Measurements from ENCODE around the gene SLC9A3.
"Not testable (repeated sequence)": the region's sequence is repeated elsewhere in the genome, so short reads cannot be mapped to it uniquely, and the experiment has no call there.

The SLC9A3 gene

DNA sequence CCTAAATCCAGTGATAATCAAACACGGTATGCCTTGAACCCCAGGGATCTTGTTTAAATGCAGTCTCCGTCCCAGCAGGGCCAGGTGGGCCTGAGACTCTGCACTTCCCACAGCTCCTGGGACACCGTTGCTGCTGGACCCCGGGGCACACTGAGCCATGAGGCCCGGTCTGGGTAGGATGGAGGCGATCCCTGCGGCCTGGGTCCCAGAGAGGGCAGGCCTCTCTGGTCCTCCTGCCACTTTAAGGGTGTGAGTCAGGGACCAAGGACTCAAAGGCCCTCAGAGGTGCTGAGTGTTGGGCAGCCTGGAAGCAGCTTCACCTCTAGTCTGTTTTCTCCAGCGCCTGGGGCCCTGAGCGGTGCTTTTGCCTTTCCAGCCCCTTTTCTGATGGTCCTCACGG lies 34.1 kb upstream of the SLC9A3 start:
- Histone ChIP-seq H3K27ac (ENCODE audit: extremely low read depth, low read depth, low read length) (no peak overlapping the region), H3K4me1 (ENCODE audit: control insufficient read depth, insufficient read depth, low read length) (no peaks in the 10 kb centered on the region), H3K36me3 (ENCODE audit: control insufficient read depth in 2 of 2, insufficient read depth in 1 of 2, low read length in 2 of 2) (no peaks in the 10 kb centered on the region), H3K9me3 (ENCODE audit: control insufficient read depth, insufficient read depth, low read depth, low read length) (no peaks in the 10 kb centered on the region), H3K4me3 (ENCODE audit: low read depth, low read length) (no peak overlapping the region)
- CTCF ChIA-PET: no interaction called here
- POLR2A ChIA-PET: no interaction called here
- TF ChIP-seq IKZF3 (tag by site-specific recombination; IDR thresholded peaks at IDR 0.05) (no peak), ZNF112 (tag by site-specific recombination; IDR thresholded peaks at IDR 0.05) (no peak), ZNF184 (tag by site-specific recombination; IDR thresholded peaks at IDR 0.05) (no peak), SP7 (tag by site-specific recombination; IDR thresholded peaks at IDR 0.05) (no peak), ZNF239 (tag by site-specific recombination; IDR thresholded peaks at IDR 0.05) (no peak), ZNF670 (tag by site-specific recombination; IDR thresholded peaks at IDR 0.05; ENCODE audit: low read depth) (no peak), ZNF707 (tag by site-specific recombination; IDR thresholded peaks at IDR 0.05) (no peak), ZNF416 (tag by site-specific recombination; IDR thresholded peaks at IDR 0.05) (no peak)
- TF ChIP-seq, protein P1, sequence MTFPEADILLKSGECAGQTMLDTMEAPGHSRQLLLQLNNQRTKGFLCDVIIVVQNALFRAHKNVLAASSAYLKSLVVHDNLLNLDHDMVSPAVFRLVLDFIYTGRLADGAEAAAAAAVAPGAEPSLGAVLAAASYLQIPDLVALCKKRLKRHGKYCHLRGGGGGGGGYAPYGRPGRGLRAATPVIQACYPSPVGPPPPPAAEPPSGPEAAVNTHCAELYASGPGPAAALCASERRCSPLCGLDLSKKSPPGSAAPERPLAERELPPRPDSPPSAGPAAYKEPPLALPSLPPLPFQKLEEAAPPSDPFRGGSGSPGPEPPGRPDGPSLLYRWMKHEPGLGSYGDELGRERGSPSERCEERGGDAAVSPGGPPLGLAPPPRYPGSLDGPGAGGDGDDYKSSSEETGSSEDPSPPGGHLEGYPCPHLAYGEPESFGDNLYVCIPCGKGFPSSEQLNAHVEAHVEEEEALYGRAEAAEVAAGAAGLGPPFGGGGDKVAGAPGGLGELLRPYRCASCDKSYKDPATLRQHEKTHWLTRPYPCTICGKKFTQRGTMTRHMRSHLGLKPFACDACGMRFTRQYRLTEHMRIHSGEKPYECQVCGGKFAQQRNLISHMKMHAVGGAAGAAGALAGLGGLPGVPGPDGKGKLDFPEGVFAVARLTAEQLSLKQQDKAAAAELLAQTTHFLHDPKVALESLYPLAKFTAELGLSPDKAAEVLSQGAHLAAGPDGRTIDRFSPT (tag by site-specific recombination; IDR thresholded peaks at IDR 0.05): no peak

DNA sequence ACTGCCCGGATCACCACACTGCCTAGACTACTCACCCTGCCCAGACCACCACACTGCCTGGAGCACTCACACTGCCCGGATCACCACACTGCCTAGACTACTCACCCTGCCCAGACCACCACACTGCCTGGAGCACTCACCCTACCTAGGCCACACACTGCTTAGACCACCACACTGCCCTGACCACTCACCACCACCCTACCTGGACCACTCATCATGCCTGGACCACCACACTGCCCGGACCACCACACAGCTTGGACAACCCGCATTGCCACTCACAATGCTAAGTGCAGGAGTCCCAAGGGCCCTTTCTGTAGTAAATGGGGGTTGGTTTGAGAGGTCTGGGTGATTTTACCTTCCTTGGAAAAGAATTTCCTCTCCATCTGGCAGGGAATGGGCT lies 33.7 kb upstream of the SLC9A3 start:
- peak; percentile 88 for TF ChIP-seq ZNF223 (tag by site-specific recombination; IDR thresholded peaks at IDR 0.05)
- POLR2A ChIA-PET; H3K4me1 ChIP-seq (ENCODE audit: control insufficient read depth, insufficient read depth, low read length); H3K36me3 ChIP-seq (ENCODE audit: control insufficient read depth in 2 of 2, insufficient read depth in 1 of 2, low read length in 2 of 2); H3K4me3 ChIP-seq (ENCODE audit: low read depth, low read length); CTCF ChIA-PET; H3K27ac ChIP-seq (ENCODE audit: extremely low read depth, low read depth, low read length); H3K9me3 ChIP-seq (ENCODE audit: control insufficient read depth, insufficient read depth, low read depth, low read length): not testable (repeated sequence)

DNA sequence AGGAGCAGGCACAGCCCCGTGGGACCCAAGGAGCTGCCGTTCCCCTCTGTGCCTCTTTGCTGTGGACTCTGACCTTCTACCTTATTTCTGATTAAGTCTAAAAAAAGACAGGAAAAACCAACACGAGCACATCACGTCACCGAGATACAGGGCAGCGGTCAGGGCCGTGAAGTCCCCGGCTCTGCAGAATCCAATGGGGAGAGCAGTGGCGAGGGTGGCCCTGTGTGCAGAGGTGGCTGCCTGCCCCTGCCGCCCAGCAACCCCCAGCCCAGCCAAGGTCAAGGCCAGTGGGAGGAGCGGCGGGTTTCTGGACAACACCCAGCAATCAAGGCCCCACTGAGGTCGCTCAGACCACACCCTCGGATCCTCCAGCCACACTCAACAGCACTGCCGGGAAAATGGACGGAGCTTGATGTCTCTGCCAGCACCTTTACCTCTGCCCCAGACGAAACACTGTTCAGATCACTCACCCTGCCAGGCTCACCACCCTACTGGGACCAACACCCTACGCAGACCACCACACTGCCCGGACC lies 32.7 kb upstream of the SLC9A3 start:
- POLR2A ChIA-PET: interaction anchor here (0.6 kb wide), 1 partner anchor 55 kb away, joined by 8 read pairs; no protein-coding TSS in a partner anchor
- Histone ChIP-seq H3K9me3 (ENCODE audit: control insufficient read depth, insufficient read depth, low read depth, low read length) (no peaks in the 10 kb centered on the region), H3K4me3 (ENCODE audit: low read depth, low read length) (no peak overlapping the region), H3K27ac (ENCODE audit: extremely low read depth, low read depth, low read length) (no peak overlapping the region), H3K36me3 (ENCODE audit: control insufficient read depth in 2 of 2, insufficient read depth in 1 of 2, low read length in 2 of 2) (no peaks in the 10 kb centered on the region), H3K4me1 (ENCODE audit: control insufficient read depth, insufficient read depth, low read length) (no peaks in the 10 kb centered on the region)
- TF ChIP-seq ZNF221 (tag by site-specific recombination; IDR thresholded peaks at IDR 0.05; ENCODE audit: borderline replicate concordance) (no peak), ZNF624 (tag by site-specific recombination; IDR thresholded peaks at IDR 0.05) (no peak), ZNF670 (tag by site-specific recombination; IDR thresholded peaks at IDR 0.05; ENCODE audit: low read depth) (no peak), ZNF701 (tag by site-specific recombination; IDR thresholded peaks at IDR 0.05) (no peak), ZBTB48 (tag by site-specific recombination; IDR thresholded peaks at IDR 0.05) (no peak), ZNF354C (tag by site-specific recombination; IDR thresholded peaks at IDR 0.05; ENCODE audit: borderline replicate concordance, low read depth) (no peak), ZBTB21 (tag by site-specific recombination; IDR thresholded peaks at IDR 0.05) (no peak), TCF7L2 (IDR thresholded peaks at IDR 0.05; ENCODE audit: borderline replicate concordance, low read depth, low read length) (no peak), ZBTB20 (tag by site-specific recombination; IDR thresholded peaks at IDR 0.05) (no peak), ZNF2 (tag by site-specific recombination; IDR thresholded peaks at IDR 0.05) (no peak), ZFP37 (tag by site-specific recombination; IDR thresholded peaks at IDR 0.05) (no peak), KLF10 (tag by site-specific recombination; IDR thresholded peaks at IDR 0.05) (no peak)
- TF ChIP-seq, protein P2, sequence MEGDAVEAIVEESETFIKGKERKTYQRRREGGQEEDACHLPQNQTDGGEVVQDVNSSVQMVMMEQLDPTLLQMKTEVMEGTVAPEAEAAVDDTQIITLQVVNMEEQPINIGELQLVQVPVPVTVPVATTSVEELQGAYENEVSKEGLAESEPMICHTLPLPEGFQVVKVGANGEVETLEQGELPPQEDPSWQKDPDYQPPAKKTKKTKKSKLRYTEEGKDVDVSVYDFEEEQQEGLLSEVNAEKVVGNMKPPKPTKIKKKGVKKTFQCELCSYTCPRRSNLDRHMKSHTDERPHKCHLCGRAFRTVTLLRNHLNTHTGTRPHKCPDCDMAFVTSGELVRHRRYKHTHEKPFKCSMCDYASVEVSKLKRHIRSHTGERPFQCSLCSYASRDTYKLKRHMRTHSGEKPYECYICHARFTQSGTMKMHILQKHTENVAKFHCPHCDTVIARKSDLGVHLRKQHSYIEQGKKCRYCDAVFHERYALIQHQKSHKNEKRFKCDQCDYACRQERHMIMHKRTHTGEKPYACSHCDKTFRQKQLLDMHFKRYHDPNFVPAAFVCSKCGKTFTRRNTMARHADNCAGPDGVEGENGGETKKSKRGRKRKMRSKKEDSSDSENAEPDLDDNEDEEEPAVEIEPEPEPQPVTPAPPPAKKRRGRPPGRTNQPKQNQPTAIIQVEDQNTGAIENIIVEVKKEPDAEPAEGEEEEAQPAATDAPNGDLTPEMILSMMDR (tag by site-specific recombination; IDR thresholded peaks at IDR 0.05): no peak
- TF ChIP-seq, protein P3, sequence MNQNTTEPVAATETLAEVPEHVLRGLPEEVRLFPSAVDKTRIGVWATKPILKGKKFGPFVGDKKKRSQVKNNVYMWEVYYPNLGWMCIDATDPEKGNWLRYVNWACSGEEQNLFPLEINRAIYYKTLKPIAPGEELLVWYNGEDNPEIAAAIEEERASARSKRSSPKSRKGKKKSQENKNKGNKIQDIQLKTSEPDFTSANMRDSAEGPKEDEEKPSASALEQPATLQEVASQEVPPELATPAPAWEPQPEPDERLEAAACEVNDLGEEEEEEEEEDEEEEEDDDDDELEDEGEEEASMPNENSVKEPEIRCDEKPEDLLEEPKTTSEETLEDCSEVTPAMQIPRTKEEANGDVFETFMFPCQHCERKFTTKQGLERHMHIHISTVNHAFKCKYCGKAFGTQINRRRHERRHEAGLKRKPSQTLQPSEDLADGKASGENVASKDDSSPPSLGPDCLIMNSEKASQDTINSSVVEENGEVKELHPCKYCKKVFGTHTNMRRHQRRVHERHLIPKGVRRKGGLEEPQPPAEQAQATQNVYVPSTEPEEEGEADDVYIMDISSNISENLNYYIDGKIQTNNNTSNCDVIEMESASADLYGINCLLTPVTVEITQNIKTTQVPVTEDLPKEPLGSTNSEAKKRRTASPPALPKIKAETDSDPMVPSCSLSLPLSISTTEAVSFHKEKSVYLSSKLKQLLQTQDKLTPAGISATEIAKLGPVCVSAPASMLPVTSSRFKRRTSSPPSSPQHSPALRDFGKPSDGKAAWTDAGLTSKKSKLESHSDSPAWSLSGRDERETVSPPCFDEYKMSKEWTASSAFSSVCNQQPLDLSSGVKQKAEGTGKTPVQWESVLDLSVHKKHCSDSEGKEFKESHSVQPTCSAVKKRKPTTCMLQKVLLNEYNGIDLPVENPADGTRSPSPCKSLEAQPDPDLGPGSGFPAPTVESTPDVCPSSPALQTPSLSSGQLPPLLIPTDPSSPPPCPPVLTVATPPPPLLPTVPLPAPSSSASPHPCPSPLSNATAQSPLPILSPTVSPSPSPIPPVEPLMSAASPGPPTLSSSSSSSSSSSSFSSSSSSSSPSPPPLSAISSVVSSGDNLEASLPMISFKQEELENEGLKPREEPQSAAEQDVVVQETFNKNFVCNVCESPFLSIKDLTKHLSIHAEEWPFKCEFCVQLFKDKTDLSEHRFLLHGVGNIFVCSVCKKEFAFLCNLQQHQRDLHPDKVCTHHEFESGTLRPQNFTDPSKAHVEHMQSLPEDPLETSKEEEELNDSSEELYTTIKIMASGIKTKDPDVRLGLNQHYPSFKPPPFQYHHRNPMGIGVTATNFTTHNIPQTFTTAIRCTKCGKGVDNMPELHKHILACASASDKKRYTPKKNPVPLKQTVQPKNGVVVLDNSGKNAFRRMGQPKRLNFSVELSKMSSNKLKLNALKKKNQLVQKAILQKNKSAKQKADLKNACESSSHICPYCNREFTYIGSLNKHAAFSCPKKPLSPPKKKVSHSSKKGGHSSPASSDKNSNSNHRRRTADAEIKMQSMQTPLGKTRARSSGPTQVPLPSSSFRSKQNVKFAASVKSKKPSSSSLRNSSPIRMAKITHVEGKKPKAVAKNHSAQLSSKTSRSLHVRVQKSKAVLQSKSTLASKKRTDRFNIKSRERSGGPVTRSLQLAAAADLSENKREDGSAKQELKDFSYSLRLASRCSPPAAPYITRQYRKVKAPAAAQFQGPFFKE (tag by site-specific recombination; IDR thresholded peaks at IDR 0.05; ENCODE audit: borderline replicate concordance): no peak
- CTCF ChIA-PET: no interaction called here
